ENCODE results near the gene GK. TPM values are rescaled to one million over a fixed set of nuclear protein-coding genes. Genes with fewer than 3 reads are reported as not detected.
"Not testable (repeated sequence)": the region's sequence is repeated elsewhere in the genome, so short reads cannot be mapped to it uniquely, and the experiment has no call there.

Gene GK
- total RNA-seq, 2 donors from 2014 or later: 3.6 to 8.3 TPM

DNA sequence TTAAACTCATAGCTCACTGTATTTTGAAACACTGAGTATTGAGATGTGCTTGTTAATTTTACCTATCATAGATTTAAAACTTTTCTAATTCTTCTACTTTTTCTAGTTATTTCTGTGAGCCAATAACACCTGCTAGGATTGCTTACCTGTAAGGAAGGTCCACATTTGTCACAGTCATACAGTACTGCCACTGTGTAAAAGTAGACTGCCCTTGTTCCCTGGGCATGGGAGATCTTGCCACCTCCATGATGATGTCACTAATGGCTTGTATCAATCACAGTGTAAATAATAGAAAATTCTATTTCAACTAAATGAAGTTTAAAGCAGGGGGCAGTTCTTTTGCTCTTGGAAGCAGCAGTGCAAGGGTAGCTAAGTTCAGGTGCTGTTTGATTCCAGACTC is 35.9 kb downstream of the GK start:
- intact Hi-C loops (cut with DNase I): no loop called here

DNA sequence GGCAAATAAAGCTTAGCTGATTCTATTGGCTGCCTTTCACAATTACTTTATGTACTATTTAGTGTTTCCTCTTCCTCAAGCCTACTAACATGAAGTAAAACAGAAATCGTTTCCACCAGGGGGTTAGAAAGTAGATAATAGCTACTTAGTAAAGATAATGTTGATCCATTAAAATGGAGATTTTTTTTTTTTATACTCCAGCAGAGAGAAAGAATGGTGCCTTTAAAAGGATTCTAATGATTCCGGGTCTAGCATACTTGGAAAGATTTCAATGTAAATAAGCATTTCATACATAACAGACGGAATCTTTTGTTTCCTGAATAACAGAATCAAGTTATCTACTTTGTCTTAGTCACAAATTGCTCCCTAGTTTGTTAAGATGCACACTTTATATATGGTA is 37.1 kb downstream of the GK start:
- intact Hi-C loops (cut with DNase I): no loop called here
- DNase-seq (ENCODE audit: low spot score): no peak

More for the DNA sequence above, 35.9 kb downstream of the GK start:
- no peak for DNase-seq (ENCODE audit: low spot score)

DNA sequence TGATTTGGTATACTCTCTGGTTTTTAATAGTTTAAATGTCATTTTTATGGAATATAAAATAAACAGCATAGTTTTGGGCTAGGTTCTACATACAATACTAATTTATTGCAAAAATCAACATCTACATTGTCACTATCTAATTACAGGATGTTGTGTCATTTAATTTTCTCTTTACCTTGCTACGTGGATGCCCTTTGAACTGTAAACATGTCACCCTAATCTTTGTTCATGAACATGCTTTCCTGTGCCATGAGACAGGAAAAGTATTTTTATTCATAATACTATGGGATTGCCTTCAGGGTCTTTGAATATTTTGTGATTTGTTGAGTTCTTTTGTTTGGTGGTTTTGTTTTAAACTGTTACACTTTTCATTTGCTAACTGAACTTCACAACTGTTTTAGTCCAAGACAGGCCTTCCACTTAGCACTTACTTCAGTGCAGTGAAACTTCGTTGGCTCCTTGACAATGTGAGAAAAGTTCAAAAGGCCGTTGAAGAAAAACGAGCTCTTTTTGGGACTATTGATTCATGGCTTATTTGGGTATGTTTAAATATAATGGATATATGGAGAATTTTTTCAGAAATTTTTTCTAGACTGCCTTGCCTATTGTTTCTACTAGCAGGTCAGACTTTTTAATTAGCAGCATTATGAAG is 40.9 kb downstream of the GK start:
- DNase-seq (ENCODE audit: low spot score): no peak
- intact Hi-C loops (cut with DNase I): no loop called here

DNA sequence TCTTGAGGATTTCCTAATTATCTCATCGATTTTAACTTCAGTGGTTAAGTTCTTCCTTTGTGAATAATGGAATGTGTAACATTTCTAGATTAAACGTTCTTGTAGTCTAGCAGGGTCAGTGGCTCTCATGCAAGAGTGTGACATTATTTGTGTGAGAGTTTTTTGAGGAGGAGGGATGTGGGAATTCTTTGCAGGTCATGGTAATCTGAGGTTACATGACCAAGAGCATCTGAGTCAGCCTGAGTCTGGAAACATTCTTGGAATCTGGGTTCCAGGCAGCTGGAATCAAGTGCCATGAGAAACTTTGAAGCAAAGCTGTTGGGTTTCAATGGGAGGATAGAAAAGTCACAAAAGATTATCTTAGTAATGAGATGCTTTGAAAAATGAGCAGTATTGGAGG is 49.5 kb downstream of the GK start:
- DNase-seq (ENCODE audit: low spot score): no peak
- intact Hi-C loops (cut with DNase I): no loop called here

DNA sequence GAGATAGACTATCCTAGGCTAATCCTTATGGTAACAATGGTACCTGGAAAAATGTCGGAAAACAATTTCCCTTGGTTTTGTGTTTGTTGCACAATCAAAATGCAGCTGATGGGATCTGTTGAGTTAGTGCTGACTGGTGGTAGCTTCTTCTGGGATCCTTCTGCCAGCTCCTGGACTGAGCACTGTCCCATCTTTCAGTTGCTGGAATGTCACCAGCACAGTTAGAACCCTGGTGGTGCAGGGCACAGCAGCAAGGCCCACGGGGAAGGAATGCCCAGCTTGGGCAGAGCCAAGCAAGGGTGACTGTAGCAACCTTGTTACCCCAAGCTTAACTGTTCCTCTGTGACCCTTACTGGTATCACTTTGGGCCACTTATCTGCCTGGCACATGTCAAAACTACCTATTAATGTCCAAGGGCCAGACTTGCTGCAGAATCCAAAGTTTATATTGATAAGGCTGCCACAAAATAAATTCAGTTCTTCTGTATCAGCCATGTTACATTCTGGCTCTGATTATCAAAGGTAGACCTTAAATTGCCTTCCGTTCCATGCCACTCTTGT is 53.1 kb downstream of the GK start:
- DNase-seq (ENCODE audit: low spot score): no peak
- intact Hi-C loops (cut with DNase I): no loop called here

DNA sequence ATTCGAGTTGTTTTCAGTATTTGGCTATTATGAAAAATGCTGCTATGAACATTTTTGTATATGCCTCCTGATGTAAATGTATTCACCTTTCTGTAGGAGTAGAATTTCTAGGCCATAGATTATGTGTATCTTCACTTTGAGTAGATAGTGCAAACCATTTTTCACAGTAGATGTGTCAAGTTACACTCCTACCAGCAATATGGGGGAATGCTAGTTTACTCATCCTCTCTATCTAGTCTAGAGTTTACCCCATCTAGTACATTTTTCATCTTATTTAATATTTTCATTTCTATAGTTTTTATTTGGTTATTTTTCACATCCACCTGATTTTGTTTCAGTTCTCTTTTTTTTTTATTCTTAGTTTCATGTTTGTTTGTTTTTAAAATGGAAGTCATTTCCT is 59.0 kb downstream of the GK start:
- no peak for DNase-seq (ENCODE audit: low spot score)
- intact Hi-C loops (cut with DNase I): loop anchor here in 1 of 2 donors (5.0 kb wide), 1 partner anchor 140 kb away; no protein-coding TSS in a partner anchor

DNA sequence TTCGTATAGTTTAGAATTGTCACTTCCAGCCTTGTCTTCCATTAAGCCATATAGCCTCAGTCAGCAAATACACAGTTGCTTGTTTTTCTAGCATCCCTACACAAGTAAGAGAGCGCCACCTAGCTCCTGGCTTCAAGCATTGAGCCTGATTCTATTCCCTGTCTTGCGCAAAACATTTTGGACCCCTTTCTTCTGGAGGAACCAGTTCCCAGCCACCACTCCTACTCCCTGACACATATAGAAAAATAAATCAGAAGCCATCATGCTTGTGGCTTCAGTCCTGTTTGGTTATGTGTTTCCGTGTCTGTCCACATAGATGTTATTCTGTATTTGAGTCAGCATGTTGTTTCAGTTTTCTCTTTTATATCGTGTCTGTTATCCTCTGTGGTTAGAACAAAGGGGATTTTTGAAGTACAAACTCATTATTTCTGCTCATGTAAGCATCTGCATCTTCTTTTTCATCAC is 59.9 kb downstream of the GK start:
- intact Hi-C loops (cut with DNase I): loop anchor here in 1 of 2 donors (5.0 kb wide), 1 partner anchor 141 kb away; no protein-coding TSS in a partner anchor
- no peak for DNase-seq (ENCODE audit: low spot score)

DNA sequence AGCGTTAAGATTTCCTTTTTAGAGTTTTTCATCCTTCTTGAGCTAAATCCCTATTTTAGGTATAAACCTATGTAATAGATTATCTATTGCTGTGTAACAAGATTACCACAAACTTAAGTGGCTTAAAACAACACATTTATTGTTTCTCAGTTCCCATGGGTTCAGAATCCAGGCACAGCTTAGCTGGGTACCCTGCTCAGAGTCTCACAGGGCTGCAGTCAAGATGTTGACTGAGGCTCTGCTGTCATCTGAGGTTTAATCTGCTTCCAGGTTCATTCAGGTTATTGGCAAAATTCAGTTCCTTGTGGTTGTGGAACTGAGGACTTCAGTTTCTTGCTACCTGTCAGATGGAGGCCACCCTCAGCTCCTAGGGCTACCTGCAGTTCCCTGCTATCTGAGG is 60.9 kb downstream of the GK start:
- intact Hi-C loops (cut with DNase I): loop anchor here in 1 of 2 donors (5.0 kb wide), 1 partner anchor 142 kb away; no protein-coding TSS in a partner anchor
- no peak for DNase-seq (ENCODE audit: low spot score)

DNA sequence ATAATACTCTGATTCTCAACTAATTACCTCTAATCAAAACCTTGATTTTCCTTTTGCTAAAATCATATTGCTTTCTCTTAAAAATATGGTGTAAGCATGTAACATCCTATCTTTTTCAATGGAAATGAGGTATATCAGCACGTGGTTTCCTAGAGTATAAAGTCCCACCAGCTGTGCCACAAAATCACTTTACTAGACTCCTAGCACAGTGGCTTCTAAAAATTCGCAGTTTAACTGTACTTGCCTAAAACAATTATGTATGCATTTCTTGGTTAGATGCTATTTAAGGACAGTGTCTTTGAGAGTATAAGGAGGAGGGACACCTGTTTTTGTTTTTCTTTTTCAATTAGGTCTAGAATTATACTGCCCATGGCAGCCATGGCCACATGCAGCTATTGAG is 62.8 kb downstream of the GK start:
- intact Hi-C loops (cut with DNase I): no loop called here
- DNase-seq (ENCODE audit: low spot score): no peak

DNA sequence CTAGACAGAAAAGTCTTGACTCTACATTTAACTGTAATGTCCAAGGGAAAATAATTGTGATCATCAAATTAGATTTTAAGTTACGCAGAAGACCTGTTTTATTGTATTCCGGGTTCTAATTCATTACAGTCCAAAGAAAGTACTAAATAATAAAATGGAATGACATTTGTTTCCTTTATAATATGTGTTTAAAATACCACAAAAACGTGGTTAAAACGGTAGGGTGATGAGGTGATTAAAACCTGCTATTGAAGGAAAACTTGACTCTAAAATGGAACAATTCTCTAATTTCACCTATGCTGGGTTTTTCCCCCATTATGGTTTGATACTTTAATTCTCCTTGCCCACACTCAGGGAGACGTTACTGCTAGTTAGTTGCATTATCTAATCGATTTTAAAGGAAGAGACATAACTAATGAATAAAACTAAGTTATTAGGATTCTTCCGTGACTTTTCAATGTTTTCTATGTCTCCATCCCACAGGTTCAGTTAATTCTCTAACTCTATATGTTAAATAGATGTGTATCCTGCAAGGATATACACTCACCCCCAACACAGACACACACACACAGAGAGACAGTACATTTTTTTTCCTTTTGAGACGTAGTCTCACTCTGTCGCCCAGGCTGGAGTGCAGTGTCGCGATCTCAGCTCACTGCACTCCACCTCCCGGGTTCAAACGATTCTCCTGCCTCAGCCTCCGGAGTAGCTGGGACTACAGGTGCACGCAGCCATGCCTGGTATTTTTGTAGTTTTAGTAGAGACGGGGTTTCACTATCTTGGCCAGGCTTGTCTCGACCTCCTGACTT is 80.8 kb downstream of the GK start:
- intact Hi-C loops (cut with DNase I): no loop called here

DNA sequence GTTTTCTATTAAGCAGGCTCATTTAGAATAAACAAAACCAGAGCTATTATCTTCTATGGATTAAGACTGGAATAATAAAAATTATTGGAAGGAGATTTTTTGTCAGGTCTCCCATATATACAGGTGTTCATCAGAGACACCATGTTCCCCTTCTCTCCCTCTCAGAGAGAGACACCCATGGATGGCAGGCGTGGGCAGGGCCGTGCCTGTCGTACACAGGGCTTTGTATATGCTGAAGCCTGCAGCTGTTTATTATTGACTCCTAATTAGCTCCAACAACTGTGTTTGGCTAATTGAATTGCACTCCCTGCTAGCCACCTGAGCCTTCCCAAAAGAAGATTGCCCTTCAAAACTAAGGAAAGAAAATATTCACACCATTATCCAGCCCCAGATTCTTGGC is 81.6 kb downstream of the GK start:
- DNase-seq (ENCODE audit: low spot score): no peak
- intact Hi-C loops (cut with DNase I): no loop called here

More for the DNA sequence above, 80.8 kb downstream of the GK start:
- no peak for DNase-seq (ENCODE audit: low spot score)

DNA sequence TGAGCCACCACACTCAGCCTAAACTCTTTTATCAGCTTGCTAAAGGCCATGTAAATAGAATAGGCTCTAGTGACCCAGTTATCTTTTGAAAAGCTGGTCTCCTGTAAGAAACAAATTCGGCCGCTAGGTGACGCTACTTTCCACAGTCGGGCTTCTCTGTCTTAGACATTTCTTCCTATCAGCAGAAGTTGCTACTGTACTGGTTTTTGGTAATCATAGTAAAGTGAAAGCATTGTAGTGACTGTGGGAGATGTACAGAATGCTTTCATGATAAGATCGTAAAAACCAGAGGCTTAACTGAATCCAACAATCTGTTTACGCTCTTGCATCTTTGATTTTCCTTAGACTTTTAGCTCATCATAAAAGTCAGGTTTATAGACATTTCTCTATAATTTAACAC is 82.6 kb downstream of the GK start:
- DNase-seq (ENCODE audit: low spot score): no peak
- intact Hi-C loops (cut with DNase I): no loop called here

DNA sequence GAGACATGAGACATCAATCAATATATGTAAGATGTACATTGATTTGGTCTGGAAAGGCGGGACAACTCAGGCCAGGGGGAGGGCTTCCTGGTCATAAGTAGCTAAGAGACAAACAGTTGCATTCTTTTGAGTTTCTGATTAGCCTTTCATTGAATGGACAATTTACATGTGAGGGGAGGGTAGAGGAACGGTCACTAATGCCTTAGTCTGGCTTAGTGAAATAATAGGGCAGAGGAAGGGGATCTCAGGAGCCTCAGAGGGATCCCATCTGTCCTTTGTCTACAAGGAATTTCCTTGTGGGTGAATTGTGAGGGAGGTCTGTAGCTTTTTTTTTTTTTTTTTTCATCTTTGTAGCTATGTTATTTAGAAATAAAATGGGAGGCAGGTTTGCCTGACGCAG is 88.3 kb downstream of the GK start:
- intact Hi-C loops (cut with DNase I): no loop called here
- no peak for DNase-seq (ENCODE audit: low spot score)

DNA sequence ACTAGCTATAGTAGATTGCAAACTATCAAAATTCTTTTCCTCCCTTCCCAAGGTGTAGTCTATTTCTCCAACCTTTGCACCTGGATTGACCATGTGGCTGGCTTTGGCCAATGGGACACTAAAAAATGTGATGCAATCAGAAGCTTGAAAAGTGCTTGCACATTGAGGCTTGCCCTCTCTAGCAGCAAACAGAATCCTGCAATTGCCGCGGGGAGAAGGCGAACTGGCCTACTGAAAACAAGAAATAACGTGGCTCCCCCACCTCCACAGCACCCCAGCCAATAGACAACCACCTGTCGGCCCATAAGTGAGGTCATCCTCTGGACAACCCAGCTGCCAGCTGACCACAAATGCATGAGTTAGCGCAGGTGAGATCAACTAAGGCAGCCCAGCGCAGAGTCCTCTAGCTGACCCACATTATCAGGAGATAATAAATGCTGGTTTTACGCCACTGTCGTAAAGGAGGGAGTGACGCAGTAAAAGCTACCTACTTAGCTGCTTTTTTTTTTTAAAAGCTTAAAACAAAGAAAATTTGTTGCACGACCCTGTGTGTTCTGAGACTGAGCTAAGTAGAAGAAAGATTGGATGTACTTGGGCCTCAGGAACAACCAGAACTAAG is 95.2 kb downstream of the GK start:
- no peak for DNase-seq (ENCODE audit: low spot score)
- intact Hi-C loops (cut with DNase I): no loop called here

DNA sequence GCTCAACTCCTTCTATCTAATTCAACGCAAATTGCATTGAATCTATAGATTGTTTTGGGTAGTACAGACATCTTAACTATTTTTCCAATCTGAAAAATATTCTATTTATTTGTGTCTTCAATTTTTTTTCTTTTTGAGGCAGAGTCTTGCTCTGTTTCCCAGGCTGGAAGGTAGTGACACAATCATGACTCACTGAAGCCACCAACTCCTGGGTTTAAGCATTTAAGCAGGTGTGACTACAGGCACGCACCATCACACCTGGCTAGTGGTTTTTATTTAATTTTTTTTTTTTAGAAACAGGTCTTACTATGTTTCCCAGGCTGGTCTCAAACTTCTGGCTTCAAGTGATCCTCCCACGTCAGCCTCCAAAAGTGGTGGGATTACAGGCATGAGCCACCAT is 98.3 kb downstream of the GK start:
- intact Hi-C loops (cut with DNase I): no loop called here
- DNase-seq (ENCODE audit: low spot score): no peak

DNA sequence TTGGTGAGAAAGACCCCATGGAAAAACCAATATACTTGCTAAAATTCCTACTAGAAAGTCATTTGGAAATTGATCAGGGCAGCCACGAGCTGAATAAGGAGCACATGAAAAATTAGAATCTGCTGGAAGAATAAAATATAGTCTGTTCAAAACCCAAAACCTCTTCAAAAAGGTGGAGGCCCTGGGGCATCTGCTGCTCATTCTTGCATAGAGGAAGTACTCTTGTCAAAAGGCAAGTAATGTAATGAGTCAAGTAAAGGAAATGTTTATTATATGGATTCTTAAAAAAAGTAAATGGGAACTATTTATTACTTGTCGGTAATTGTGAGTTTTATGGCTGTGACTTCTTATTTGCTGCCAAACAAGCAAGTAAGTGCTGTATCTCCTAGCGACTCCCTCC is 109.5 kb downstream of the GK start:
- no peak for DNase-seq (ENCODE audit: low spot score)
- intact Hi-C loops (cut with DNase I): no loop called here

DNA sequence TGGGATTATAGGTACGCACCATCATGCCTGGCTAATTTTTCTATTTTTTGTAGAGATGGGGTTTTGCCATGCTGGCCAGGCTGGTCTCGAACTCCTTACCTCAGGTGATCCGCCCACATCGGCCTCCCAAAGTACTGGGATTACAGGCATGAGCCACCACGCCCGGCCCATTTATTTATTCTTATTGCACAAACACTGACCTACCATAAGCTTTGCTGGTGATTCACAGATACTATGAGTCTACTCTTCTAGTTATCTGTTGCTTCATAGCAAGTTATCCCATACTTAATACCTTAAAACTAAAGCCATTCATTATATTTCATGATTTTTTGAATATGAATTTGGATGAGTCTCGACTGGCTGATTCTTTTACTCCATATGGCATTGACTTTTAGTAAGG is 120.5 kb downstream of the GK start:
- DNase-seq (ENCODE audit: low spot score): not testable (repeated sequence)
- intact Hi-C loops (cut with DNase I): loop anchor here in 1 of 2 donors (10.0 kb wide), 1 partner anchor 731 kb away; no protein-coding TSS in a partner anchor

DNA sequence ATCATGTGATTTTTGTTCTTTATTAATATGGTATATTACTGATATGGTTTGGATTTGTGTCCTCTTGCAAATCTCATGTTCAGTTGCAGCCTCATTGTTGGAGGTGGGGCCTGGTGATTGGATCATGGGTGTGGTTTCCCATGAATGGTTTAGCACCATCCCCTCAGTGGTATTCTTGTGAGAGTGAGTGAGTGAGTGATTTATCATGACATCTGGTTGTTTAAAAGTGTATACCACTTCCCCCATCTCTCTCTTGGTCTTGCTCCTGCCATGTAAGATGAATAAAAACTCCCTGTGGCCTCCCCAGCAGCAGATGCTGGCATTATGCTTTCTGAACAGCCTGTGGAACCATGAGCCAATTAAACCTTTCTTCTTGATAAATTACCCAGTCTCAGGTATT is 124.4 kb downstream of the GK start:
- intact Hi-C loops (cut with DNase I): loop anchor here in 1 of 2 donors (10.0 kb wide), 1 partner anchor 727 kb away; no protein-coding TSS in a partner anchor

DNA sequence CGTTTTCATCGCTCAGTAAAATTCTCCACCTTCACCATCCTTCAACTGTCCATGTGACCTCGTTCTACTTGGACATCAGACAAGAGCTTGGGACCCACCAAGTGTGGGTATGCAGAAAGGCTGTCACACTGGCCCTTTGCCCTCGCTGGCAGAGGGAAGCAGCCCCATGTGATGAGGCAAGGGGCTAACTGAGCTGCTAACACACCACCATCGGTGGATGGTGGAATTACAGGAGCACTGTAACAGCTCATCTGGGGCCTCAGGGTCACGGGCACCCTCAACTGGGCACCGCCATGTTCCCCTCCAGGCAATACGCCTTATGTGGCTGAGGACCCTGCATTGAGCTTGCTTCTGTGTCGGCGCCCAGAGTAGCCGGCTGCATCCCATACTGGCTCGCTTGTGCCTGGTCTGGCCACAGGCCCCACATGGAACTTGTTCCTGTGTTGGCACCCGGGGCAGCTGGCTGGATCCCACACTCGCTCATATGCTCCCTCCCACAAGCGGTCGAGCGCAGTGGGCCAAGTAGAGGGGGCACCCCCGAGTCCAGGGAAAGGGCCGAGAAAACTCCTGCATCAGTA is 126.3 kb downstream of the GK start:
- DNase-seq (ENCODE audit: low spot score): peak; percentile 75

More for the DNA sequence above, 124.4 kb downstream of the GK start:
- no peak for DNase-seq (ENCODE audit: low spot score)

More for the DNA sequence above, 126.3 kb downstream of the GK start:
- intact Hi-C loops (cut with DNase I): loop anchor here in 1 of 2 donors (10.0 kb wide), 1 partner anchor 725 kb away; no protein-coding TSS in a partner anchor

Data from posterior vena cava (tissue), 2 donors.